WTC11 (cell line): ENCODE results near the gene AMDHD2. TPM values are rescaled to one million over a fixed set of nuclear protein-coding genes. Genes with fewer than 3 reads are reported as not detected.

Experiments used
- ATAC-seq: fragments of 200-7000 bp; cut with Tn5 transposase; 2 replicates; pipeline ENCODE4 v1.10.0; 2021; ENCODE audit warnings: mild to moderate bottlenecking, moderate library complexity
- CTCF ChIA-PET: fragments of 300-600 bp; sonication (Branson Sonifier 250); formaldehyde crosslinking; loops from one replicate; lab custom pipeline; 2021; ENCODE audit warnings: antibody characterized with exemption; lab: Charles Lee
- POLR2A ChIA-PET: fragments of 350-600 bp; sonication (Branson Sonifier 250); formaldehyde crosslinking; loops from one replicate; lab custom pipeline; 2021; ENCODE audit warnings: antibody characterized with exemption; lab: Charles Lee
- DNase-seq: peaks from one replicate; pipeline ENCODE4 v3.0.0; 2021; ENCODE audit warnings: low spot score
- H3K27ac Mint-ChIP-seq: 2 replicates; pipeline ENCODE4 v1.8.0; 2021; ENCODE audit warnings: mixed read lengths
- H3K27me3 Mint-ChIP-seq: 2 replicates; pipeline ENCODE4 v1.8.0; 2021; ENCODE audit warnings: low read depth, mild to moderate bottlenecking, moderate library complexity, mixed read lengths
- H3K36me3 Mint-ChIP-seq: 2 replicates; pipeline ENCODE4 v1.8.0; 2021; ENCODE audit warnings: mixed read lengths
- H3K4me1 Mint-ChIP-seq: 2 replicates; pipeline ENCODE4 v1.8.0; 2022; ENCODE audit warnings: mixed read lengths
- H3K4me3 Mint-ChIP-seq: 2 replicates; pipeline ENCODE4 v1.8.0; 2021; ENCODE audit warnings: mild to moderate bottlenecking, moderate library complexity, mixed read lengths
- H3K9me3 Mint-ChIP-seq: 2 replicates; pipeline ENCODE4 v1.8.0; 2021; ENCODE audit warnings: mixed read lengths
- ARID4B ChIP-seq: sonication (generic); formaldehyde crosslinking; IDR thresholded peaks from 2 replicates; pipeline ENCODE4 v1.8.0; 2023; ENCODE audit warnings: missing genetic modification reagents, mild to moderate bottlenecking, borderline replicate concordance
- ESRRA ChIP-seq: sonication (generic); formaldehyde crosslinking; IDR thresholded peaks from 2 replicates; pipeline ENCODE4 v1.8.1; 2022; ENCODE audit warnings: mild to moderate bottlenecking, missing genetic modification reagents, borderline replicate concordance
- FOXP4 ChIP-seq: sonication (generic); formaldehyde crosslinking; IDR thresholded peaks from 2 replicates; pipeline ENCODE4 v1.8.0; 2022; ENCODE audit warnings: mild to moderate bottlenecking, missing genetic modification reagents
- GABPB1 ChIP-seq: sonication (generic); formaldehyde crosslinking; IDR thresholded peaks from 2 replicates; pipeline ENCODE4 v1.8.1; 2023; ENCODE audit warnings: mild to moderate bottlenecking, missing genetic modification reagents
- MYBL2 ChIP-seq: sonication (generic); formaldehyde crosslinking; IDR thresholded peaks from 2 replicates; pipeline ENCODE4 v1.8.1; 2023; ENCODE audit warnings: mild to moderate bottlenecking, moderate library complexity, missing genetic modification reagents
- NFE2L1 ChIP-seq: sonication (generic); formaldehyde crosslinking; IDR thresholded peaks from 2 replicates; pipeline ENCODE4 v1.8.1; 2023; ENCODE audit warnings: missing genetic modification reagents
- NR3C1 ChIP-seq: sonication (generic); formaldehyde crosslinking; conservative IDR thresholded peaks from 2 replicates; pipeline ENCODE4 v1.8.1; 2023; ENCODE audit warnings: low read depth, mild to moderate bottlenecking, missing genetic modification reagents
- PRRX2 ChIP-seq: fragments of 250-450 bp; sonication (Bioruptor Pico); IDR thresholded peaks from 2 replicates; pipeline ENCODE4 v1.8.0; 2021; ENCODE audit warnings: mild to moderate bottlenecking
- ZNF121 ChIP-seq: sonication (generic); formaldehyde crosslinking; IDR thresholded peaks from 2 replicates; pipeline ENCODE4 v1.8.0; 2023; ENCODE audit warnings: missing genetic modification reagents
- ZNF138 ChIP-seq: sonication (generic); formaldehyde crosslinking; conservative IDR thresholded peaks from 2 replicates; pipeline ENCODE4 v1.8.1; 2022; ENCODE audit warnings: mild to moderate bottlenecking, moderate library complexity, missing genetic modification reagents
- total RNA-seq: library from RNA; stranded (reverse); gene quantifications from 3 replicates; pipeline ENCODE4 v1.2.3, GENCODE V29; 2021
- TF ChIP-seq, protein P1 (sequence below): fragments of 250-450 bp; sonication (Bioruptor Pico); IDR thresholded peaks from 2 replicates; pipeline ENCODE4 v1.8.0; 2021; ENCODE audit warnings: mild to moderate bottlenecking
- TF ChIP-seq, protein P2 (sequence below): sonication (generic); formaldehyde crosslinking; IDR thresholded peaks from 2 replicates; pipeline ENCODE4 v1.8.1; 2023; ENCODE audit warnings: mild to moderate bottlenecking, moderate library complexity, missing genetic modification reagents
- TF ChIP-seq, protein P3 (sequence below): sonication (generic); formaldehyde crosslinking; IDR thresholded peaks from 2 replicates; pipeline ENCODE4 v1.8.0; 2022; ENCODE audit warnings: mild to moderate bottlenecking, missing genetic modification reagents
- TF ChIP-seq, protein P4 (sequence below): fragments of 250-450 bp; sonication (Bioruptor Pico); IDR thresholded peaks from 2 replicates; pipeline ENCODE4 v1.9.0; 2021; ENCODE audit warnings: mild to moderate bottlenecking
- TF ChIP-seq, protein P5 (sequence below): fragments of 200-600 bp; IDR thresholded peaks from 2 replicates; pipeline ENCODE4 v1.8.0; 2022; ENCODE audit warnings: antibody characterized with exemption

Gene AMDHD2
- total RNA-seq, 1 experiment from 2014 or later, result 70.9 TPM

- TF ChIP-seq FOXP4 (CRISPR knock-in tag) (no peak), NFE2L1 (CRISPR knock-in tag) (no peak), ZNF138 (CRISPR knock-in tag) (no peak), ZNF121 (CRISPR knock-in tag) (no peak), PRRX2 (CRISPR knock-in tag) (no peak)
- TF ChIP-seq, protein P1, sequence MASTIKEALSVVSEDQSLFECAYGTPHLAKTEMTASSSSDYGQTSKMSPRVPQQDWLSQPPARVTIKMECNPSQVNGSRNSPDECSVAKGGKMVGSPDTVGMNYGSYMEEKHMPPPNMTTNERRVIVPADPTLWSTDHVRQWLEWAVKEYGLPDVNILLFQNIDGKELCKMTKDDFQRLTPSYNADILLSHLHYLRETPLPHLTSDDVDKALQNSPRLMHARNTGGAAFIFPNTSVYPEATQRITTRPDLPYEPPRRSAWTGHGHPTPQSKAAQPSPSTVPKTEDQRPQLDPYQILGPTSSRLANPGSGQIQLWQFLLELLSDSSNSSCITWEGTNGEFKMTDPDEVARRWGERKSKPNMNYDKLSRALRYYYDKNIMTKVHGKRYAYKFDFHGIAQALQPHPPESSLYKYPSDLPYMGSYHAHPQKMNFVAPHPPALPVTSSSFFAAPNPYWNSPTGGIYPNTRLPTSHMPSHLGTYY (CRISPR knock-in tag), result no peak
- TF ChIP-seq, protein P2, sequence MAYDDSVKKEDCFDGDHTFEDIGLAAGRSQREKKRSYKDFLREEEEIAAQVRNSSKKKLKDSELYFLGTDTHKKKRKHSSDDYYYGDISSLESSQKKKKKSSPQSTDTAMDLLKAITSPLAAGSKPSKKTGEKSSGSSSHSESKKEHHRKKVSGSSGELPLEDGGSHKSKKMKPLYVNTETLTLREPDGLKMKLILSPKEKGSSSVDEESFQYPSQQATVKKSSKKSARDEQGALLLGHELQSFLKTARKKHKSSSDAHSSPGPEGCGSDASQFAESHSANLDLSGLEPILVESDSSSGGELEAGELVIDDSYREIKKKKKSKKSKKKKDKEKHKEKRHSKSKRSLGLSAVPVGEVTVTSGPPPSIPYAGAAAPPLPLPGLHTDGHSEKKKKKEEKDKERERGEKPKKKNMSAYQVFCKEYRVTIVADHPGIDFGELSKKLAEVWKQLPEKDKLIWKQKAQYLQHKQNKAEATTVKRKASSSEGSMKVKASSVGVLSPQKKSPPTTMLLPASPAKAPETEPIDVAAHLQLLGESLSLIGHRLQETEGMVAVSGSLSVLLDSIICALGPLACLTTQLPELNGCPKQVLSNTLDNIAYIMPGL, result no peak
Measured at GRCh38 chr16:2483939-2484897, 36.0 kb upstream of the AMDHD2 start (continued).

- TF ChIP-seq, protein P3, sequence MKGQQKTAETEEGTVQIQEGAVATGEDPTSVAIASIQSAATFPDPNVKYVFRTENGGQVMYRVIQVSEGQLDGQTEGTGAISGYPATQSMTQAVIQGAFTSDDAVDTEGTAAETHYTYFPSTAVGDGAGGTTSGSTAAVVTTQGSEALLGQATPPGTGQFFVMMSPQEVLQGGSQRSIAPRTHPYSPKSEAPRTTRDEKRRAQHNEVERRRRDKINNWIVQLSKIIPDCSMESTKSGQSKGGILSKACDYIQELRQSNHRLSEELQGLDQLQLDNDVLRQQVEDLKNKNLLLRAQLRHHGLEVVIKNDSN (CRISPR knock-in tag), result no peak
- peak; percentile 49; the same call in 1 of the 2 replicates for TF ChIP-seq GABPB1 (CRISPR knock-in tag)
- DNase-seq (no peak), ATAC-seq (no peak)
- Mint-ChIP-seq H3K27me3 (no peaks in the 10 kb centered on the region; the same call in 1 of the 2 replicates), H3K4me1 (0 out of 2 replicates have a peak, but pooled peaks cover 4% of the 10 kb centered on the region), H3K27ac (peak overlapping the region; percentile 50; the same call in 1 of the 2 replicates), H3K36me3 (no peaks in the 10 kb centered on the region), H3K4me3 (no peak overlapping the region), H3K9me3 (no peaks in the 10 kb centered on the region)
- POLR2A ChIA-PET, result no interaction called here
- CTCF ChIA-PET, result interaction anchor here (2.2 kb wide), 1 partner anchor 16 kb away, joined by 14 read pairs; no protein-coding TSS in a partner anchor
Measured at GRCh38 chr16:2484898-2485508, 35.2 kb upstream of the AMDHD2 start.

- DNase-seq (no peak), ATAC-seq (no peak)
- POLR2A ChIA-PET, result interaction anchor here (0.5 kb wide), 1 partner anchor 173 kb away, joined by 3 read pairs; no protein-coding TSS in a partner anchor
- 0 out of 2 replicates have a peak, but pooled peaks cover 4% of the 10 kb centered on the region for H3K4me1 Mint-ChIP-seq
- CTCF ChIA-PET, result interaction anchor here (0.7 to 2.2 kb wide), 3 partner anchors 11 to 28 kb away, joined by 3 to 14 read pairs (median 6); partner anchors contain the start of gene TBC1D24
- H3K9me3 Mint-ChIP-seq, result no peaks in the 10 kb centered on the region
- H3K27ac Mint-ChIP-seq, result no peak overlapping the region; the same call in 1 of the 2 replicates
- no peaks in the 10 kb centered on the region; the same call in 1 of the 2 replicates for H3K27me3 Mint-ChIP-seq
- H3K36me3 Mint-ChIP-seq, result no peaks in the 10 kb centered on the region
- no peak overlapping the region for H3K4me3 Mint-ChIP-seq
- TF ChIP-seq MYBL2 (CRISPR knock-in tag), result no peak
- TF ChIP-seq, protein P4, sequence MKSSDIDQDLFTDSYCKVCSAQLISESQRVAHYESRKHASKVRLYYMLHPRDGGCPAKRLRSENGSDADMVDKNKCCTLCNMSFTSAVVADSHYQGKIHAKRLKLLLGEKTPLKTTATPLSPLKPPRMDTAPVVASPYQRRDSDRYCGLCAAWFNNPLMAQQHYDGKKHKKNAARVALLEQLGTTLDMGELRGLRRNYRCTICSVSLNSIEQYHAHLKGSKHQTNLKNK, result no peak
- TF ChIP-seq, protein P3 (CRISPR knock-in tag), result no peak
- no peak for TF ChIP-seq ARID4B (CRISPR knock-in tag)
- TF ChIP-seq, protein P5, sequence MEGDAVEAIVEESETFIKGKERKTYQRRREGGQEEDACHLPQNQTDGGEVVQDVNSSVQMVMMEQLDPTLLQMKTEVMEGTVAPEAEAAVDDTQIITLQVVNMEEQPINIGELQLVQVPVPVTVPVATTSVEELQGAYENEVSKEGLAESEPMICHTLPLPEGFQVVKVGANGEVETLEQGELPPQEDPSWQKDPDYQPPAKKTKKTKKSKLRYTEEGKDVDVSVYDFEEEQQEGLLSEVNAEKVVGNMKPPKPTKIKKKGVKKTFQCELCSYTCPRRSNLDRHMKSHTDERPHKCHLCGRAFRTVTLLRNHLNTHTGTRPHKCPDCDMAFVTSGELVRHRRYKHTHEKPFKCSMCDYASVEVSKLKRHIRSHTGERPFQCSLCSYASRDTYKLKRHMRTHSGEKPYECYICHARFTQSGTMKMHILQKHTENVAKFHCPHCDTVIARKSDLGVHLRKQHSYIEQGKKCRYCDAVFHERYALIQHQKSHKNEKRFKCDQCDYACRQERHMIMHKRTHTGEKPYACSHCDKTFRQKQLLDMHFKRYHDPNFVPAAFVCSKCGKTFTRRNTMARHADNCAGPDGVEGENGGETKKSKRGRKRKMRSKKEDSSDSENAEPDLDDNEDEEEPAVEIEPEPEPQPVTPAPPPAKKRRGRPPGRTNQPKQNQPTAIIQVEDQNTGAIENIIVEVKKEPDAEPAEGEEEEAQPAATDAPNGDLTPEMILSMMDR, result no peak
- TF ChIP-seq ESRRA (CRISPR knock-in tag), result no peak
- TF ChIP-seq NR3C1 (CRISPR knock-in tag), result no peak
Measured at GRCh38 chr16:2485811-2486507, 34.2 kb upstream of the AMDHD2 start.
